ENCODE results near the gene C19orf12. TPM values are rescaled to one million over a fixed set of nuclear protein-coding genes. Genes with fewer than 3 reads are reported as not detected.
A peak's percentile ranks its signal among the peaks of the same experiment; 100 is the strongest.

C19orf12 gene
- total RNA-seq, 1 donor from 2014 or later = 14.2 TPM

DNA sequence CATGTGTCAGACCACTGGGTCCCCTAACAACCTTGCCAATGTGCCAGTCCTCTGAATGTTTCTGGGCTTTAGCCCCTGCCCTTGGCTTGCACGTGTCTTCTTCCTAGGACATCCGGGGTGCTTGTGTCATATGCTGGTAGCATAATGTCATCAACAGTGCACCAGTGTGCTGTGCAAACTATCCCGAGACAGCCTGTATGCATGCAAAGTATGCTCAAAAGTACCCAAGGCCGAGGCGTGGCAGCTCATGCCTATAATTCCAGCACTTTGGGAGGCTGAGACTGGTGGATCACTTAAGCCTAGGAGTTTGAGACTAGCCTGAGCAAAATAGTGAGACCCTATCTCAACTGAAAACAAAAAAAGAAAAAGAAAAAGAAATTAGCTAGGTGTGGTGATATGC is 20.8 kb upstream of the C19orf12 start:
- Histone ChIP-seq H3K27me3 (no peaks in the 10 kb centered on the region), H3K27ac (no peak overlapping the region), H3K36me3 (no peaks in the 10 kb centered on the region), H3K4me3 (no peak overlapping the region), H3K4me1 (no peaks in the 10 kb centered on the region), H3K9me3 (no peaks in the 10 kb centered on the region)
- TF ChIP-seq, protein P1, sequence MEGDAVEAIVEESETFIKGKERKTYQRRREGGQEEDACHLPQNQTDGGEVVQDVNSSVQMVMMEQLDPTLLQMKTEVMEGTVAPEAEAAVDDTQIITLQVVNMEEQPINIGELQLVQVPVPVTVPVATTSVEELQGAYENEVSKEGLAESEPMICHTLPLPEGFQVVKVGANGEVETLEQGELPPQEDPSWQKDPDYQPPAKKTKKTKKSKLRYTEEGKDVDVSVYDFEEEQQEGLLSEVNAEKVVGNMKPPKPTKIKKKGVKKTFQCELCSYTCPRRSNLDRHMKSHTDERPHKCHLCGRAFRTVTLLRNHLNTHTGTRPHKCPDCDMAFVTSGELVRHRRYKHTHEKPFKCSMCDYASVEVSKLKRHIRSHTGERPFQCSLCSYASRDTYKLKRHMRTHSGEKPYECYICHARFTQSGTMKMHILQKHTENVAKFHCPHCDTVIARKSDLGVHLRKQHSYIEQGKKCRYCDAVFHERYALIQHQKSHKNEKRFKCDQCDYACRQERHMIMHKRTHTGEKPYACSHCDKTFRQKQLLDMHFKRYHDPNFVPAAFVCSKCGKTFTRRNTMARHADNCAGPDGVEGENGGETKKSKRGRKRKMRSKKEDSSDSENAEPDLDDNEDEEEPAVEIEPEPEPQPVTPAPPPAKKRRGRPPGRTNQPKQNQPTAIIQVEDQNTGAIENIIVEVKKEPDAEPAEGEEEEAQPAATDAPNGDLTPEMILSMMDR (IDR thresholded peaks at IDR 0.05) = no peak
- TF ChIP-seq POLR2AphosphoS5 (IDR thresholded peaks at IDR 0.05; ENCODE audit: insufficient read depth in 1 of 2, low read depth in 1 of 2) (no peak), POLR2A (IDR thresholded peaks at IDR 0.05) (no peak)
- no peak for DNase-seq (ENCODE audit: extremely low spot score in 2 of 2)
- intact Hi-C loops (cut with DNase I) = no loop called here

DNA sequence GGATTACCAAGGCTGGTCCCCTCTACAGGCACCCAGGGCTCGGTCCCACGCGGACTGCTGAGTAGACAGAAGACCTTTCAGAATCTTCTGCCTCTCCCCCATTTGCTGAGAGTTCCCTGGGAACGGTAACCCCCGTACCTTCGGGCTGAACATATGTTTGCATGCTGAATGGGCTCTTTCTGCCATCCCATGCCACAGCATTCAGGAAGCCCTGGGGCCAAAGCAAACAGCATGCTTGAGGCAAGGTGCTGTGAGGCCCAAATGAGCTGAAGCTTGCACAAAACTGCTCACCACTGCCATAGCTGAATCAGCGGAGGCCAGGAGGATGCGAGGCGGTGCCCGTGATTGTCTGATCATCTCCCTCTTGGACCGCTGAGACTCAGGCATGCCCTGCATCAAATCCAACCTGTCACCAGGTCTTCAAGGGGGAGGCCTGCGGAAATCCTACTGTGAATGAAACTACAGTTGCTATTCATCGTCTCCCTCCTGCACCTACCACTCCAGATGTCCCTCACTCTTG is 16.3 kb upstream of the C19orf12 start:
- Histone ChIP-seq H3K4me1 (no peaks in the 10 kb centered on the region), H3K4me3 (no peak overlapping the region), H3K27me3 (no peaks in the 10 kb centered on the region), H3K9me3 (no peaks in the 10 kb centered on the region), H3K27ac (no peak overlapping the region), H3K36me3 (no peaks in the 10 kb centered on the region)
- intact Hi-C loops (cut with DNase I) = no loop called here
- DNase-seq (ENCODE audit: extremely low spot score in 2 of 2) = no peak
- TF ChIP-seq POLR2AphosphoS5 (IDR thresholded peaks at IDR 0.05; ENCODE audit: insufficient read depth in 1 of 2, low read depth in 1 of 2) = no peak
- no peak for TF ChIP-seq POLR2A (IDR thresholded peaks at IDR 0.05)
- TF ChIP-seq, protein P1 (IDR thresholded peaks at IDR 0.05) = no peak

DNA sequence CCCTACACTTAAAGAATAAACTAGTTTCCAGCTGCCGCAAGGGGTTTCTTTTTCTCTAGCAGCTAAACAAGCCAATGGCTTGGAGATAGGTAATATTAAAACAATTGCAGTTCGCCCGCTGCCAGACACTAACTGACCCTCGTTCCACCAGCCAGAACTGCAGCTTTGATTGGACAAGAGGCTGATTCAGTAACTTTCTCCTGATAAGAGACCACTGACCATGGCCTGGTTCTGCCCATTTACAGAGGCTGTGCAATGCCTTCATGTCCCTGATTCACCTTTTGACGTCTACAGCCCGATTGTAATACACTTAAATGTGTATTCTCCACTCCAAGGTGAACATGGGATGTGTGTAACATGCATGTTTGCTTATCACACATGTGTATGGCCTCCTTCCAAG is 12.8 kb upstream of the C19orf12 start:
- H3K27ac ChIP-seq = no peak overlapping the region
- no peak overlapping the region for H3K4me3 ChIP-seq
- H3K9me3 ChIP-seq = no peaks in the 10 kb centered on the region
- TF ChIP-seq, protein P1 (IDR thresholded peaks at IDR 0.05) = no peak
- no peak for TF ChIP-seq POLR2A (IDR thresholded peaks at IDR 0.05)
- TF ChIP-seq POLR2AphosphoS5 (IDR thresholded peaks at IDR 0.05; ENCODE audit: insufficient read depth in 1 of 2, low read depth in 1 of 2) = no peak
- H3K27me3 ChIP-seq = no peaks in the 10 kb centered on the region
- no peaks in the 10 kb centered on the region for H3K36me3 ChIP-seq
- H3K4me1 ChIP-seq = peaks cover 11% of the 10 kb centered on the region
- intact Hi-C loops (cut with DNase I) = loop anchor here (5.0 kb wide), 1 partner anchor 144 kb away; no protein-coding TSS in a partner anchor
- DNase-seq (ENCODE audit: extremely low spot score in 2 of 2) = no peak

DNA sequence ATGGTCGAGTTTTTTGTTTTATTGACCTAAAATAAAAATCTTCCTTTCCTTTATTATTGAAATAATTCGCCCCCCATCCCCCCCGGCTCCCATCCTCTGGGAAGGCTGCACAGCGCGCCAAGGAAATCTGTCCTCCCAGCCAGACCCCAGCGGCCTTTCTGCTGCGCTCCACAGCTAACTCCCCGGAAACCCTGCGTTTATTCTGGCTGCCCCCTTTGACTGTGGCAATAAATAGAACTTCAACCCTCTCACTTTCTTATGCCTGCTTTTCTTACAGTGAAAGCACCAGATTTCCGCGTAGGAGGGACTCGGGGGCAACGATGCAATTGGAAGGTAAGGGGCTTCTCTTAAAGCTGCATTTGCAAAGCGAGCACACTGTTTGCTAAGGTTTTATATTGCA is 9.7 kb upstream of the C19orf12 start:
- peak overlapping the region in 1 of 2 donors; percentile 6 for H3K4me3 ChIP-seq
- no peaks in the 10 kb centered on the region for H3K27me3 ChIP-seq
- intact Hi-C loops (cut with DNase I) = loop anchor here (5.0 kb wide), 1 partner anchor 148 kb away; no protein-coding TSS in a partner anchor

DNA sequence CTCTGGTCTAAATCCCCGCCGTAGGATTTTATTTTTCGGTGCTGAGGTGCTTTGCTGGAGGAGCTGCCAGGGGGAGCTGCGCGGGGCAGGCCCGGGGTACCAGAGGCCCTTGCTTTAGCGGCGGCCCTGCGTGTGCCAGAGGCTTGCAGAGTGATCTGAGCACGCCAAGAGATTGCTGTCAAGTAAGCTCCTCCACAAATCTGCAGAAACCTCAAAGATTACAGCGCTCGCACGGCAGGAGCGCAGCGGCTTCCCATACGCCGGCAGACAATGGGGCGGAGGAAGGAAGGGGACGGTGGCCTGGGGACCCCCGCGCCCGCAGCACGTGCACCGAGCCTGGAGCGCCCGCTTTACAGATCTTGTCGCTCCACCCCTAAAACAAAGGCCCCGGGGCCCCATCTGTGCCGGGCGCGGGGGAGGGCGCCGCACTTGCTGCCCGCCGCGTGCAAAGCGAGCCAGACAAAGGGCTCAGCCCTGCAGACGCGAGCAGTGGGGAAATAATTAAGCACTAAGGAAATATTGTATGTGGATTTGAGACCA is 9.1 kb upstream of the C19orf12 start:
- H3K36me3 ChIP-seq = no peaks in the 10 kb centered on the region
- H3K4me3 ChIP-seq = peak overlapping the region; percentile 1 to 6
- no peak for DNase-seq (ENCODE audit: extremely low spot score in 2 of 2)
- TF ChIP-seq POLR2AphosphoS5 (IDR thresholded peaks at IDR 0.05; ENCODE audit: insufficient read depth in 1 of 2, low read depth in 1 of 2) = no peak
- peaks cover 11% of the 10 kb centered on the region for H3K4me1 ChIP-seq
- H3K27me3 ChIP-seq = no peaks in the 10 kb centered on the region
- no peak overlapping the region for H3K27ac ChIP-seq
- intact Hi-C loops (cut with DNase I) = no loop called here
- no peaks in the 10 kb centered on the region for H3K9me3 ChIP-seq

More for the DNA sequence above, 9.7 kb upstream of the C19orf12 start:
- Histone ChIP-seq H3K27ac (no peak overlapping the region), H3K4me1 (peaks cover 11% of the 10 kb centered on the region), H3K36me3 (no peaks in the 10 kb centered on the region), H3K9me3 (no peaks in the 10 kb centered on the region)
- TF ChIP-seq POLR2A (IDR thresholded peaks at IDR 0.05) (no peak), POLR2AphosphoS5 (IDR thresholded peaks at IDR 0.05; ENCODE audit: insufficient read depth in 1 of 2, low read depth in 1 of 2) (no peak)
- TF ChIP-seq, protein P1 (IDR thresholded peaks at IDR 0.05) = no peak
- DNase-seq (ENCODE audit: extremely low spot score in 2 of 2) = no peak

Data from vagina (tissue), 2 donors.